GM23338 (cell line): ENCODE data around the gene SAMD4A.

Experiments used
- EZH2 ChIP-seq: fragments of 200-600 bp; sonication (generic); IDR thresholded peaks from one replicate; pipeline ENCODE4 v1.8.0; 2017; ENCODE audit warnings: antibody characterized with exemption, mild to moderate bottlenecking, low read depth; ENCODE audit not compliant: unreplicated experiment
- EZH2phosphoT487 ChIP-seq: fragments of 200-600 bp; sonication (generic); IDR thresholded peaks from one replicate; pipeline ENCODE4 v1.8.1; 2018; ENCODE audit warnings: antibody characterized with exemption; ENCODE audit not compliant: unreplicated experiment
- JUNB ChIP-seq: IDR thresholded peaks from one replicate; pipeline ENCODE4 v1.6.1; 2016; ENCODE audit warnings: antibody characterized with exemption; ENCODE audit not compliant: unreplicated experiment
- POLR2AphosphoS5 ChIP-seq: IDR thresholded peaks from 2 replicates; pipeline ENCODE4 v1.6.1; 2016; ENCODE audit warnings: antibody characterized with exemption, low read depth
- TF ChIP-seq, protein P1 (sequence below), 2 experiments: fragments of 200-600 bp in 1 of 2; sonication (generic) in 1 of 2; conservative IDR thresholded peaks; 2 replicates each; pipeline versions ENCODE4 v1.5.1 to v1.6.1; 2016 to 2017; ENCODE audit warnings: antibody characterized with exemption in 2 of 2, low read depth in 2 of 2, mild to moderate bottlenecking in 2 of 2, moderate library complexity in 1 of 2
- TF ChIP-seq, protein P2 (sequence below): IDR thresholded peaks from one replicate; pipeline ENCODE4 v1.6.1; 2018; ENCODE audit warnings: antibody characterized with exemption; ENCODE audit not compliant: unreplicated experiment
- TF ChIP-seq, protein P3 (sequence below): IDR thresholded peaks from 2 replicates; pipeline ENCODE4 v1.6.1; 2016; ENCODE audit warnings: antibody characterized with exemption

DNA sequence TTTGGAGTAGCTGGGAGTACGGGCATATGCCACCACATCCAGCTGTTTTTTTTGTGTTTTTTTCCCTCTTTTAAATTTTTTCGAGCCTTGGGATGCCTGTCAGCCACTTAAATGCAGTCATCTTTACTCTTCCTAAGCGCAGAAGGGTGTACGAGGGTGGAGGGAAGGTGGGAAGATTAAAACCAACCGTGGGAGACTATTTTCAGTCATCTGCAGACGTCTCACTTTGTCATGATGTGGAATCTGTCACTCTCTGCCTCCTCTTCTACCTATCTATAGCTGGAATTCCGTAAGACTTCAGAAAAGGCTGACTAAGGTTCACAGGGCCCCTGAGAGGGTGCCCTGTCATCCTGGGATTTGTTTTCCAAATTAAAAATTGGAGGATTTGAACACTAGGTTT lies 105.3 kb downstream of the SAMD4A start:
- TF ChIP-seq, protein P1, sequence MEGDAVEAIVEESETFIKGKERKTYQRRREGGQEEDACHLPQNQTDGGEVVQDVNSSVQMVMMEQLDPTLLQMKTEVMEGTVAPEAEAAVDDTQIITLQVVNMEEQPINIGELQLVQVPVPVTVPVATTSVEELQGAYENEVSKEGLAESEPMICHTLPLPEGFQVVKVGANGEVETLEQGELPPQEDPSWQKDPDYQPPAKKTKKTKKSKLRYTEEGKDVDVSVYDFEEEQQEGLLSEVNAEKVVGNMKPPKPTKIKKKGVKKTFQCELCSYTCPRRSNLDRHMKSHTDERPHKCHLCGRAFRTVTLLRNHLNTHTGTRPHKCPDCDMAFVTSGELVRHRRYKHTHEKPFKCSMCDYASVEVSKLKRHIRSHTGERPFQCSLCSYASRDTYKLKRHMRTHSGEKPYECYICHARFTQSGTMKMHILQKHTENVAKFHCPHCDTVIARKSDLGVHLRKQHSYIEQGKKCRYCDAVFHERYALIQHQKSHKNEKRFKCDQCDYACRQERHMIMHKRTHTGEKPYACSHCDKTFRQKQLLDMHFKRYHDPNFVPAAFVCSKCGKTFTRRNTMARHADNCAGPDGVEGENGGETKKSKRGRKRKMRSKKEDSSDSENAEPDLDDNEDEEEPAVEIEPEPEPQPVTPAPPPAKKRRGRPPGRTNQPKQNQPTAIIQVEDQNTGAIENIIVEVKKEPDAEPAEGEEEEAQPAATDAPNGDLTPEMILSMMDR (conservative IDR thresholded peaks at IDR 0.05; ENCODE audit: low read depth in 2 of 2), result no peak
- no peak for TF ChIP-seq POLR2AphosphoS5
- TF ChIP-seq, protein P2, sequence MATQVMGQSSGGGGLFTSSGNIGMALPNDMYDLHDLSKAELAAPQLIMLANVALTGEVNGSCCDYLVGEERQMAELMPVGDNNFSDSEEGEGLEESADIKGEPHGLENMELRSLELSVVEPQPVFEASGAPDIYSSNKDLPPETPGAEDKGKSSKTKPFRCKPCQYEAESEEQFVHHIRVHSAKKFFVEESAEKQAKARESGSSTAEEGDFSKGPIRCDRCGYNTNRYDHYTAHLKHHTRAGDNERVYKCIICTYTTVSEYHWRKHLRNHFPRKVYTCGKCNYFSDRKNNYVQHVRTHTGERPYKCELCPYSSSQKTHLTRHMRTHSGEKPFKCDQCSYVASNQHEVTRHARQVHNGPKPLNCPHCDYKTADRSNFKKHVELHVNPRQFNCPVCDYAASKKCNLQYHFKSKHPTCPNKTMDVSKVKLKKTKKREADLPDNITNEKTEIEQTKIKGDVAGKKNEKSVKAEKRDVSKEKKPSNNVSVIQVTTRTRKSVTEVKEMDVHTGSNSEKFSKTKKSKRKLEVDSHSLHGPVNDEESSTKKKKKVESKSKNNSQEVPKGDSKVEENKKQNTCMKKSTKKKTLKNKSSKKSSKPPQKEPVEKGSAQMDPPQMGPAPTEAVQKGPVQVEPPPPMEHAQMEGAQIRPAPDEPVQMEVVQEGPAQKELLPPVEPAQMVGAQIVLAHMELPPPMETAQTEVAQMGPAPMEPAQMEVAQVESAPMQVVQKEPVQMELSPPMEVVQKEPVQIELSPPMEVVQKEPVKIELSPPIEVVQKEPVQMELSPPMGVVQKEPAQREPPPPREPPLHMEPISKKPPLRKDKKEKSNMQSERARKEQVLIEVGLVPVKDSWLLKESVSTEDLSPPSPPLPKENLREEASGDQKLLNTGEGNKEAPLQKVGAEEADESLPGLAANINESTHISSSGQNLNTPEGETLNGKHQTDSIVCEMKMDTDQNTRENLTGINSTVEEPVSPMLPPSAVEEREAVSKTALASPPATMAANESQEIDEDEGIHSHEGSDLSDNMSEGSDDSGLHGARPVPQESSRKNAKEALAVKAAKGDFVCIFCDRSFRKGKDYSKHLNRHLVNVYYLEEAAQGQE, result no peak
- no peak for TF ChIP-seq EZH2phosphoT487
- TF ChIP-seq, protein P3, sequence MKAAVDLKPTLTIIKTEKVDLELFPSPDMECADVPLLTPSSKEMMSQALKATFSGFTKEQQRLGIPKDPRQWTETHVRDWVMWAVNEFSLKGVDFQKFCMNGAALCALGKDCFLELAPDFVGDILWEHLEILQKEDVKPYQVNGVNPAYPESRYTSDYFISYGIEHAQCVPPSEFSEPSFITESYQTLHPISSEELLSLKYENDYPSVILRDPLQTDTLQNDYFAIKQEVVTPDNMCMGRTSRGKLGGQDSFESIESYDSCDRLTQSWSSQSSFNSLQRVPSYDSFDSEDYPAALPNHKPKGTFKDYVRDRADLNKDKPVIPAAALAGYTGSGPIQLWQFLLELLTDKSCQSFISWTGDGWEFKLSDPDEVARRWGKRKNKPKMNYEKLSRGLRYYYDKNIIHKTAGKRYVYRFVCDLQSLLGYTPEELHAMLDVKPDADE, result no peak
- no peak for TF ChIP-seq EZH2
- TF ChIP-seq JUNB, result no peak
